HG03575 (cell line): ENCODE results near the gene ZNF622.
"Not testable (repeated sequence)": the region's sequence is repeated elsewhere in the genome, so short reads cannot be mapped to it uniquely, and the experiment has no call there.

Source experiments
- ATAC-seq: cut with Tn5 transposase; IDR thresholded peaks from one replicate; pipeline ENCODE4 v1.9.1; 2021; ENCODE audit not compliant: unreplicated experiment, insufficient number of reproducible peaks, low FRiP score; ENCODE audit errors: extremely low read depth

Gene ZNF622

DNA sequence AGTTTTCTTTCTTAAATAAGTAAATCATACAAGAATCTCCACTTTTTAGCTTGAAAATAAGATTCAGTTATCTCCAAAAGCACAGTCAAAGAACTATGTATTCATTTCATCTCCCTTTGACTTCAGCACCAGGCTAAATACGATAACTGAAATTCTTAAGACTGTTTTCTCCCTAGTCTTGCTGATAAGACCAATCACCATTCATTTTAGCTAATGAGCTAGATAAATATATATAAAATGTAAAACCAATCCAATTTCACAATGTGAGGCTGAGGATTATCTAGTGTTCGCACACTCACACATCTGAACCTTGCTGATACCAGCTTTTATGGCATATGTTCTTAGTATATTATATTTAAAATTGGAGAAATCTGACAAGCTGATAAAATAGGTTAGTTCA lies 17.3 kb upstream of the ZNF622 start:
- no peak for ATAC-seq

DNA sequence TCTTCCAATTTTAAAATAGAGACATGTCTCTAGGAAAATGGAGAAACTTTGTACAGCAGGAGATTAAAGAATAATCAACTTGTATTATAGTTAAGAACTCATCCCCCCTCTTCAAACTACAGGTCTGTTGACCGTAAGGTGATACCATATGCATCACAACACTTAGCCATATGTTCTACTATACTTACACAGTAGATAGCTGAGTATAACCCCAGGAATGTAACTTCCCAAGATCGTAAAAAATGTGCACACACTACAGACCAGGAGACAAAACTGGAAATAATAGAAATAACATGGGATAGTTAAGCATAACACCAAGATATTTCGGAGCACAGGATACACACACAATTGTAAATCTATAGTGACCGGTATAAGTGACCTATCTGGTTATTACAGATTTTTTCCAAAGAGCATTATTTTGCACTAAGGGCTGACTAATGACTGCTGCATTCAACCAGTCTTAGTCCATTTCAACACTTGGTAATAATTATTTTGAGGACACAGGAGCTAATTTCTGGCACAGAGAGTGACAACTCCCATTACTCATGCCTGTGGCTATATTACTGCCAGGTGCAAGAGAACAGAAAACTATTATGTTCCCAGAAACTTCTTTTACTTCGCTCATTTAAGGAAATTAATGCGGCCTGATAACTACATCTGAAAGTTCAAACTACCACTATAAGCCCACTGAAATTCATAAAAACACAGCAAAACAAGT lies 15.4 kb upstream of the ZNF622 start:
- no peak for ATAC-seq

DNA sequence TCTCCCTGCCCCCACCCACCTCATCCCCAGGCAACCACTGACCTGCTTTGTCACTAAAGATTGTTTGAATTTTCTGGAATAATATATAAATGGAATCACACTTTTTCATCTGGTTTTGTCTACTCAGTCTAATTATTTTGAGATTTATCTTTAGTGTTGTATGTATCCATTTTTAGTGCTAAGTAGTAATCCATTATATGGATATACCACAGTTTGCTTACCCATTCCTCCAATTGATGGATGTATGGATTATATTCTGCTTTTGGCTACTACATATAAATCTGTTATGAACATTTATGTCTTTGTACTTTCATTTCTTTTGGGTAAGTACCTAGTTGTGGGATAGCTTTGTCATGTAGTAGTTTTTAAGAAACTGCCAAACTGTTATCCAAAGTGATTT lies 14.5 kb upstream of the ZNF622 start:
- no peak for ATAC-seq

DNA sequence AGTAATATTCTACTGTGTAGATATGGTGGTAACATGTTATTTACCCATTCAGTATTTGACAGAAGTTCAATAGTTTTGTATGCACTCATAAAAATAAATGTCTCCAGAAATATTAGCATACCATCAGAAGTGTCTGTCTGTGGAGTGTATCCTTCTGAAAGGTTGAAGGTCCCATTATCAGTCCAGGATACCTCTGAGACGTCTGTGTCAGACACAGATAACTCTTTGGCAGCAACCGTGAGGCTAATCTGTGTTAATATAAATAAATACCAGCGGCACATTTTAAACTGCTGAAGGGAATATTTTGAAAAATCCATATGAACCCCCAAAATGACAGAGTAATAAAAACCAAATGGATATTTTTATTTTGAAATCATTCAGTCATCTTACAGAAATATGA lies 11.9 kb upstream of the ZNF622 start:
- ATAC-seq, result no peak

DNA sequence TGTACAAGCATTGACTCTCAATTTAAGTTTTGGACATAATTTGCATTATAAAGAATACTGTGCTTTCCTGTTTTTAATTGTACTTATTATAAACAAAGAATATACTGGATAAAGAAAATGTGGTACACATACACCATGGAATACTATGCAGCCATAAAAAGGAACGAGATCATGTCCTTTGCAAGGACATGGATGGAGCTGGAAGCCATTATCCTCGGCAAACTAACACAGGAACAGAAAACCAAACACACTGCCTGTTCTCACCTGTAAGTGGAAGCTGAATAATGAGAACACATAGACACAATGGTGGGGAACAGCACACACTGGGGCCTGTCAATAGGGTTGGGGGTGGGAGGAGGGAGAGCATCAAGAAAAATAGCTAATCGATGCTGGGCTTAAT lies 10.8 kb upstream of the ZNF622 start:
- ATAC-seq, result not testable (repeated sequence)

DNA sequence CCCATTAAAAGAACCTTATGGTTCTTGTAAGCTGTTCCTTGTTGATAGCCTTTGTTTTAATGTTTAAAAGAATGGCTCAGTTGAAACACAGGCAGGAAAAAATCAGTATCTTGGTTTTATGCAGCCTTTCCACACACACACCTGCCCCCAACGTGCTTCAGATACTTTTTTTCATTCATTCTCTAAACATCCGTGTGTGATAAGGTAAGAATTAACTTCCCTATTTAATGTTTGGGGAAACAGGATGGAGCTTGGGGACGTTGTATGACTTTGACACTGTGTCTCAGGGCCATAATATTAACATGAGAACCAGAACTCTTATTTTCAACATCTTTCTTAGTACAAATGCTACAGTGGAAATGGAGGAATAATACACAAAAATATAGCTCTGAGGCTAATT lies 5.8 kb upstream of the ZNF622 start:
- no peak for ATAC-seq

DNA sequence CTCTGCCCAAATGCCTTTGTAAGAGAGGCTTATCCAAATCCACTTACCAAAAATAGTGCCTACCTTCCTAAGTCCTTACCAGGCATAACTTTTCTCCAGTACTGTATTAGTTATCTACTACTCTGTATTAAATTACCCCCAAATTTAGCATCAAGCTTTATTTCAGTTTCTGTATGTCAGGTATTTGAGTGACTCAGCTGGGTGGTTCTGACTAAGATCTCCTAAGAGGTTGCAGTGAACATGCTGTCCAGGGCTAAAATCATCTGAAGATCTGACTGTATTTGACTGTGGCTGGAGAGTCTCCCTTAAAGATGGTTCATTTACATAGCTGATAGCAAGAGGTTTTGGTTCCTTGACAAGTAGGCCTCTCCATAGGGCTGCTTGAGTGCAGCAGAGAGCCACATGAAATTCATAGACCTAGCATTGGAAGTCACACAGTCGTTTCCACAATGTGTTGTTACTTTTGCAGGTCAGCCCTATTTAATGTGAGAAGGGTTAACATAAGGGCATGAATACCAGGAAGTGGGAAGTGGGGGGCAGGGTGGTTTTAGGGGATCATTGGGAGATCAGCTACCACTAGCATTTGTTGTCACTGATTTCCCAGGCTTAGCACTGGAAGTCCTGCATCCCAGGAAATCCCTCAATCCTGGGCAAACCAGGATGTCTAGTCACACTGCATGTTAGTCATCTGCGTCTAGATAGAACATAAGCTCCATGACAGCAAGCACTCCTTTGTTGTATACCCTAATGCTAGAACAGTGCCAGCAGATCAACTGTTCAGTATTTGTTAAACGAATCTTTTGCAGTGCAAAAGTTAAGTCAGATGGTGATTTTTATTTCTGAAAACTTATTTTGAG lies 2.0 kb upstream of the ZNF622 start:
- peak; percentile 88 for ATAC-seq

DNA sequence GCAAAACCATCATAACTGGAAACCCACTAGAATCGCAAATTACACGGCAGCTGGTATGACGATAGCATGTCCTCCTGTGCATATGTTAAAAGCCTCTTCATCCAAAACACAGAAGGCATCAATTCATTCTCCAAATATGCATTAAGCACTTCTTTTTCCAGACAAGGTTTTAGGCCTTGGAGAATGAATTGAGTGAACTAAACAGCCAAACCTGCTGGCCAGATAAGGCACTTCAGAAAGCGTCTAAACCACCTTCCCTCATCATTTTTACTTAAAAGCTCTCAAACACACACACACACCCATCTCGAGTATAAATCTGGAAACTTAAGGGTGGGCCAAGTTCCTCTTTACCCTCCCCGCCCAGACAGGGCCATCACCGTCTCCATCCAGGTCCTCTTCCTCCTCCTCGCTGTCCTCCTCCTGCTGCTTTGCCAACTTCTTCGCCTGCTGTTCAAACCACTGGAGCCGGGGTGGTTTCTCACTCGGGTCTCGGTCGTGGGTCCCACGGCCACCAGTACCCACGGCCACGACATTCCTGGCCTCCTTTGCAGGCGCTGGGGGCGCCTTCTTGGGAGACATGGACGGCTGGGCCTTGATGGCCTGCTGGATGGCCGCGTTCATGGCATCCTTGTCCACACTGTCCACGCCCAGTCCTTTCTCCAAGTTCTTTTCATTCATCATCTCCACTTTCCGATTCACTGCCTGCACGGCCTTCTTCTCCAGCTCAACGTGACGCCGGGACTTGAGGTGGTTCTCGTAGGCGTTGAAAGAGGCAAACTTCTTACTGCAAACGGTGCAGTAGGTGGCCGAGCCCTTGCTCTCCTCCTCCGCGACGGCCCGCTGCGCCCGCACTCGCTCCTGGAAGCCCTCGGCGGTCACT lies 696 bp downstream of the ZNF622 start:
- no peak for ATAC-seq

DNA sequence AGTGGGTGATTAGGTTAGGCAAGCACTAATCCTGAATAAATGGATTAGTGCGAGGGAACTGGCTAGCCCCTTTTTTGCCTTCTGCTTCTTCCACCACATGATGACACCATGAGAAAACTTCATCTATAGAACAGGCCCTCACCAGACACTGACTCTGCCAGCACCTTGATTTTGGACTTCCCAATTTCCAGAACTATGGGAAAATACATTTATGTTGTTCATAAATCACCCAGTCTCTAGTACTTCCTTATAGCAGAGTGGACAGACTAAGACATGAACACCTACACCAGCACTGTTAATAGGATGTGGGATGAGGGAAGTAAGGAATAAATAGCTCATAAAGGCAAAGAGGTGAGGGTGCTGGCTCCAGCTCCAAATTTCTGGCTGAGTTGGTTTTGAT lies 1.4 kb downstream of the ZNF622 start:
- no peak for ATAC-seq

DNA sequence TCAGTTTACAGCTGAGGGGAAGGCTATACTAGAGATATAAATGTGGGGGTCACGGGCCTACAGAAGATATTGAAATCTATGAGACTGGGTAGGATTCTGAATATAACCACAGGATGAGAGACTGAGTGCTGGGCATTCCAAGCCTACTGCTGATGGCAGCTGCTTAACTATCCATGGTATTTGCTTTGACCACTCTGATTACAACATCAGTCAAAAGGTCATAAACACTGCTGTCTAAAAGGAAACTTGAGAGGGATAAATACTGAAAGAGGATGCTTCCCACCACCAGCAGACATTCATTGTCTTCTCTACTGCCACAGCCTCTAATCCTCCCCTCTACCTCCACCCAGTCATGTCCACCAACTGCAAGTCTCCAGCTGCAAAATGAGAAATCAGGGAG lies 3.8 kb downstream of the ZNF622 start:
- ATAC-seq, result no peak

DNA sequence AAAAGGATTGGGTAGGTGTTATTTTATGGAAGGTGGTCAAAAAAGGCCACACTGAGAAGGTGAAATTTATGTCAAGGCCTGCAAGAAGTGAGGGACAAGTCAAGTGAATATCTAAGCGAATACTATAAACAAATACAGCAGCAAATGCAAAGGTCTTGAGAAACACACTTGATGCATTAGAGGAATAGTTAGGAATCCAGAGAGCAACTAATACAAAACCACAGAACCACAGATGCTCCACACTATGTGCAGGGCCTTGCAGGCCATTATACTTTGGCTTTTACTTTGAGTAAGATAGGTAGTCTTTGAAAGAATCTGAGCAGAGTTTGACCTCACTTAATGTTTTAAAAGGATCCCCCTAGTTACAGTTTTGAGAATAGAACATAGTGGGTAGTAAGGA lies 4.6 kb downstream of the ZNF622 start:
- no peak for ATAC-seq

DNA sequence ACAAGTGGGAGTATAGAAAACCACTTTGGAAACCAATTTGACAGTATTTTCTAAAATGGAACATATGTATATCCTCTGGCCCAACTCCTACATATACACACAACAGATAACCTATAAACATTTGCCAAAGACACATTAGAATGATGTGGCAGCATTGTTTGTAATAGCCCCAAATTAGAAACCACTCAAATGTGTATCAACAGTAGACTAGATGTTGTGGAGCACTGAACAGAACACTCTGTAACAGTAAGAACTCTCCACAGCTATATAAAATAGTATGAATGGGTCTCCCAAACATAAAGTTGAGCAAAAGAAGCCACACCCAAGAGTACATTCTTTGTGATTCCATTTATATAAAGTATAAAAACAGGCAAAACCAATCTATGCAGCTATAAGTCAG lies 6.1 kb downstream of the ZNF622 start:
- no peak for ATAC-seq

DNA sequence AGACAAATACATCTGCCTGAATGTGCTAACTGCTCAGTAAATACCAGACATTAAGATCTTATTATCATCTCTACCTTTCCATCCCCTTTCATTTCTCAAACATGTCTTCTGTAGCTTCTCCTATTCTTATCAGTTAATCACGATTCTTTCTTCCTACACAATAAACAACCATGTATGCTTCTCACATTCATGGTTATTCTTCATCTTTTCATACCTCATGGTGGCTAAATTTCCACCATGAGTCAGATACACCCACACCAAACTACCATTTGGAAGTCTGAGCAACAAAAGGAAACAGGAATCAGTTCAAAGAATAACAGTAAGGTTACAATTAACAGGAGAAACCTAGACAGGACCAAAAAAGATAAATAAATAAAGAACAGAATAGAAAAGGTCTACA lies 7.7 kb downstream of the ZNF622 start:
- no peak for ATAC-seq

DNA sequence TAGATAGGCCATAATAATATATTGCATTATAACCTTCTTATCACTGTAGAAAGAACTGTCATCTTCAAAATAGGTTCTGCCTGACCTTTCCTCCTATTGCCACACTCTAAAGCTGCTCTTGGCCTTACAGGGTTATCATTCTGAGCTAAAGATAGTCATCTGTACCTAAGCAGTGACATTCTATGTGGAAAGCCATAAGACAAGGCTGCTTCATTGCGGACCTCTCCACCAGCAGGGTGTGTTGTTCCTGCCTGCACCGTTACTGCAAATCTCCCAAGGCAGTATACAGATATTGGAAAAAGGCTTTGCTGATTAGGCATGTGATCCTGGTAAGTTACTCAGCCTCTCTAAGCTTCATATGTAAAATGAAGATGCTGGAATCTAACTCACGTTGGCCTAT lies 8.1 kb downstream of the ZNF622 start:
- no peak for ATAC-seq

DNA sequence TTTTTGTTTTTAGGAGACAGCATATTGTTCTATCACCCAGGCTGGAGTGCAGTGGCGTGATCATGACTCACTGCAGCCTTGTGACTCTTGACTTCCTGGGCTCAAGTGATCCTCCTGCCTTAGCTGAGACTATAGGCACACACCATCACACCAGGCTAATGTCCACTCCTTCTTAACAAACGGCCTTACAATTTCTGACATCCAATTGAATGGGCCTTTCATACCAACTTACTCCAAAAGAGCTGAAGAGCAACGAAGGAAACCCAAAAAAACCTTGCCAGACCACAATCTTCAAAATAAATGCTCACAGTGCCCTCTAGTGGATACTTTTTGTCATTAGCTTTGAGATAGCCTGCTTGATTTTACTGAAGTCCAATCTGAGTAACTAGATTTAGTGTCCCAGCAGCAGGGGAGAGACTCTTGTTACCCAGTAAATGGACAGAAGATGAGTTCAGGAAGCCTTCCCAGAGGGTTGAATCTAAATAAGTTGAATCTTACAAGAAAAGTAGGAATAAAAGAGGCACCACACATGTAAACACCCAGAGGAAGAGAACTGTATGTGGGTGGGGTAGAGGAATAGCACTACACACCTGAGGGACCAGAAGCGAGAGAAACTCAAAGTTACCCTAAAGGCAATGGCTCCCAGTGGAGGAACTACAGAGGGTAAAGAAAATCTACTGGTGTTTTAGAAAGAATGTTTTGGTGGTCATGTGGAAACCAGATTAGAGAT lies 9.3 kb downstream of the ZNF622 start:
- no peak for ATAC-seq

DNA sequence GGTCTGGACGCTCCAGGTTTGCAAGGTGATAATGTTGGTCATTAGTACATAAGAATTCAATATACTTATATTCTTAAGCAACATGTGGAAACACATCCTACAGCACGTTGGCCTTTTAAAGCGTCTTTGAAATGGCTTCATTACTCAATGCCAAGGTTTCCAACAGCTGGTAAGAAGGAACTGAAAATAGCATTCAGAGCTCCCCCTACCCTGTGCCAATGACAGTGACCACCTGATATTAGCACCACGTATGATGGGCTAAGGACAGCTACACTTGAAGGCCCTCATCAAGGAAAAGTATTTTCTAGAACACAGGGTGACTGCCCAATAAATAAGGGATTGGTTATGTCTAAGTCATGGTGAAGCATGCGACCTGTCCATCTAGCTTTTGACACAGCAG lies 9.9 kb downstream of the ZNF622 start:
- ATAC-seq, result no peak

DNA sequence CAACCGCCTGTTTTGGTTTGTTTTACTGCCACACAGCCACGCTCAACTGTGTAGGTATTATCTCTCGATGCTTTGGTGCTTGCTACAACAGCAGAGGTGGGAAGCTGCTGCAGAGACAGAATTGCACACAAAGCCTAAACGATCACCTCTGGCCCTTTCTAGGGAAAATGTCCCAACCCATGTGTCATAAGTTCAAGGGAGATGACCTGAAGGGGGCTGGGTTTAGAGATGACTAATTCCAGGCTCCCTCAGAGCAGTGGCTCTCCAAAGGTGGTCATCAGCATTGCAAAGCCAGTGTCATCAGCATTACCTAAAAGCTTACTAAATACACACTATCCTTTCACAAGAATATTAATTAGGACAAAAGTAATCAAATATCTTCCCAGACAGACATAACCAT lies 10.9 kb downstream of the ZNF622 start:
- ATAC-seq, result no peak

DNA sequence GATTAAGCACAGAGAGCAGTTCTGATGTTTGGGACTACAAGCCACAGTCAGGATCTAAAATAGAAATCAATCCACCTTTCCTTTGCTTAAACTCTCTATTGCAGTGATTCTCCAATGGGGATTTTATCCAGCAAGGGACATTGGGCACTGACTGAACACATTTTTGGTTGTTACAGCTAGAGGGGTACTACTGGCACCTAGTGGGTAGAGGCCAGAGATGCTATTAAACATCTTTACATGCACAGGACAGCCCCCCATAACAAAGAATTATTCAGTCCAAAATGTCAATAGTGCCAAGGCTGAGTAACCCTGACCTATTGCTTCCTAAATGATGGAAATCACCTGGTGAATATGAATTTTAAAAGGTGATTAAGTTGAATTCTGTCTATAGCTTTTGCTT lies 12.0 kb downstream of the ZNF622 start:
- ATAC-seq, result no peak

DNA sequence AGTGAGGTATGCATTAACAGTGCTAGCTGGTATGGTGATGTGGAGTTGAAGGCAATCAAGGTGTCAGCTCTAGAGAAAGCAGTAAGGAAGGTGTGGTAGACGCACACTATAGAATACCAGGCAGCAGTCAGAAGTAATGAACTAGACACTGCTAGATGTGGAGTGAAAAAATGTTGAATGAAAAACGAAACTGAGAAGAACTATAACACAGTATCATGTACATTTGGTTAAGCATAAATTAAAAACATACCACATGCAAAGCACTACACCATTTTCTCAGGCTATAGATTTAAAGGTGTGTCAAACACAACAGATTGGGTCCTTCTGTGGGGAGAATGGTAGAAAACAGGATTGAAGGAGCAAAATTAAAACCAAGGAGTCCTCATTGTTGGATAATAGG lies 15.4 kb downstream of the ZNF622 start:
- no peak for ATAC-seq
